MM.1S (cell line): ENCODE results near the gene GBF1.

ENCODE experiments used
- DNase-seq: peaks from one replicate; pipeline ENCODE4 v3.0.0-alpha.2; 2015
- H2AFZ ChIP-seq: fragments of 300-600 bp; sonication (generic); 2 replicates; pipeline ENCODE4 v1.6.0; 2016; ENCODE audit warnings: antibody characterized with exemption, low read length
- H3F3A ChIP-seq: fragments of 300-600 bp; sonication (generic); 2 replicates; pipeline ENCODE4 v1.6.1; 2016; ENCODE audit warnings: mild to moderate bottlenecking, antibody characterized with exemption, low read length, moderate library complexity, mixed read lengths; ENCODE audit not compliant: insufficient read depth
- H3K27ac ChIP-seq: fragments of 300-600 bp; sonication (generic); 2 replicates; pipeline ENCODE4 v1.5.1; 2016; ENCODE audit warnings: mild to moderate bottlenecking, low read length
- H3K27me3 ChIP-seq: fragments of 300-600 bp; sonication (generic); replicated peaks from 2 replicates; pipeline ENCODE4 v1.6.0; 2016; ENCODE audit warnings: low read length; ENCODE audit not compliant: insufficient read depth
- H3K36me3 ChIP-seq: fragments of 300-600 bp; sonication (generic); replicated peaks from 2 replicates; pipeline ENCODE4 v1.6.1; 2016; ENCODE audit warnings: mild to moderate bottlenecking, low read length, mixed read lengths; ENCODE audit not compliant: insufficient read depth
- H3K4me1 ChIP-seq: fragments of 300-600 bp; sonication (generic); 2 replicates; pipeline ENCODE4 v1.6.1; 2016; ENCODE audit warnings: low read length, mixed read lengths
- H3K4me2 ChIP-seq: fragments of 300-600 bp; sonication (generic); 2 replicates; pipeline ENCODE4 v1.6.0; 2016; ENCODE audit warnings: low read depth, low read length
- H3K4me3 ChIP-seq: fragments of 300-600 bp; sonication (generic); 2 replicates; pipeline ENCODE4 v1.5.1; 2016; ENCODE audit warnings: low read length, mixed read lengths
- H3K79me2 ChIP-seq: fragments of 300-600 bp; sonication (generic); 2 replicates; pipeline ENCODE4 v1.6.1; 2016; ENCODE audit warnings: mixed run types, low read length, mixed read lengths
- H3K9ac ChIP-seq: fragments of 300-600 bp; sonication (generic); 2 replicates; pipeline ENCODE4 v1.6.1; 2016; ENCODE audit warnings: low read length, mixed read lengths
- H3K9me2 ChIP-seq: fragments of 300-600 bp; sonication (generic); replicated peaks from 2 replicates; pipeline ENCODE4 v1.6.1; 2016; ENCODE audit warnings: mild to moderate bottlenecking, low read length, mixed read lengths; ENCODE audit not compliant: insufficient read depth
- H3K9me3 ChIP-seq: fragments of 300-600 bp; sonication (generic); replicated peaks from 2 replicates; pipeline ENCODE4 v1.6.1; 2016; ENCODE audit warnings: mild to moderate bottlenecking, low read length, mixed read lengths; ENCODE audit not compliant: insufficient read depth
- H4K20me1 ChIP-seq: fragments of 300-600 bp; sonication (generic); 2 replicates; pipeline ENCODE4 v1.6.1; 2016; ENCODE audit warnings: mild to moderate bottlenecking, low read length, moderate library complexity, mixed read lengths; ENCODE audit not compliant: insufficient read depth
- CTCF ChIP-seq: fragments of 300-600 bp; sonication (generic); IDR thresholded peaks from 2 replicates; pipeline ENCODE4 v1.5.1; 2016; ENCODE audit warnings: antibody characterized with exemption, low read length, mixed read lengths
- EZH2 ChIP-seq: fragments of 300-600 bp; sonication (generic); optimal IDR thresholded peaks from 2 replicates; pipeline ENCODE3; 2017; ENCODE audit warnings: low read depth, mild to moderate bottlenecking, antibody characterized with exemption, low read length, mixed read lengths
- EZH2phosphoT487 ChIP-seq: fragments of 300-600 bp; sonication (generic); IDR thresholded peaks from 2 replicates; pipeline ENCODE4 v1.6.1; 2018; ENCODE audit warnings: antibody characterized with exemption, low read length

Gene GBF1

GRCh38 chr10:102335184-102335583 lies 89.9 kb downstream of the GBF1 start:
- Histone ChIP-seq H3K36me3 (no peaks in the 10 kb centered on the region; the same call in 1 of the 2 replicates), H3K27me3 (no peaks in the 10 kb centered on the region), H2AFZ (no peak overlapping the region), H3K9me3 (no peaks in the 10 kb centered on the region), H3K4me3 (no peak overlapping the region), H3F3A (no peaks in the 10 kb centered on the region), H3K27ac (no peak overlapping the region), H4K20me1 (no peaks in the 10 kb centered on the region), H3K9ac (no peak overlapping the region), H3K9me2 (no peaks in the 10 kb centered on the region), H3K4me1 (no peaks in the 10 kb centered on the region), H3K4me2 (no peak overlapping the region), H3K79me2 (peaks cover 48% of the 10 kb centered on the region)
- no peak for TF ChIP-seq CTCF
- no peak for TF ChIP-seq EZH2
- TF ChIP-seq EZH2phosphoT487 = no peak
- no peak for DNase-seq

- no peak overlapping the region for H3K4me2 ChIP-seq
- no peak overlapping the region for H3K9ac ChIP-seq
- no peak for DNase-seq
- no peak for TF ChIP-seq CTCF
- TF ChIP-seq EZH2 = no peak
- no peak for TF ChIP-seq EZH2phosphoT487
- H3K79me2 ChIP-seq = peaks cover 19% of the 10 kb centered on the region
- H3K36me3 ChIP-seq = no peaks in the 10 kb centered on the region
- no peaks in the 10 kb centered on the region for H3K27me3 ChIP-seq
- no peak overlapping the region for H2AFZ ChIP-seq
- H3K27ac ChIP-seq = no peak overlapping the region
- no peaks in the 10 kb centered on the region for H3K9me3 ChIP-seq
- H3K9me2 ChIP-seq = no peaks in the 10 kb centered on the region
- H3K4me3 ChIP-seq = no peak overlapping the region
- H3K4me1 ChIP-seq = no peaks in the 10 kb centered on the region
- no peaks in the 10 kb centered on the region for H4K20me1 ChIP-seq
- no peaks in the 10 kb centered on the region for H3F3A ChIP-seq
Measured at GRCh38 chr10:102341038-102341688, 95.8 kb downstream of the GBF1 start.

- peaks cover 19% of the 10 kb centered on the region for H3K79me2 ChIP-seq
- no peaks in the 10 kb centered on the region for H4K20me1 ChIP-seq
- no peak for TF ChIP-seq CTCF
- no peak for TF ChIP-seq EZH2
- TF ChIP-seq EZH2phosphoT487 = no peak
- H3K9me2 ChIP-seq = no peaks in the 10 kb centered on the region
- H3K9ac ChIP-seq = no peak overlapping the region
- no peaks in the 10 kb centered on the region for H3F3A ChIP-seq
- no peak overlapping the region for H2AFZ ChIP-seq
- H3K36me3 ChIP-seq = no peaks in the 10 kb centered on the region
- no peak overlapping the region for H3K27ac ChIP-seq
- no peaks in the 10 kb centered on the region for H3K27me3 ChIP-seq
- no peaks in the 10 kb centered on the region for H3K9me3 ChIP-seq
- H3K4me1 ChIP-seq = no peaks in the 10 kb centered on the region
- H3K4me3 ChIP-seq = no peak overlapping the region
- no peak overlapping the region for H3K4me2 ChIP-seq
- no peak for DNase-seq
Measured at GRCh38 chr10:102342458-102342857, 97.1 kb downstream of the GBF1 start.
